ENCODE data around the gene MFRP.

MFRP gene

DNA sequence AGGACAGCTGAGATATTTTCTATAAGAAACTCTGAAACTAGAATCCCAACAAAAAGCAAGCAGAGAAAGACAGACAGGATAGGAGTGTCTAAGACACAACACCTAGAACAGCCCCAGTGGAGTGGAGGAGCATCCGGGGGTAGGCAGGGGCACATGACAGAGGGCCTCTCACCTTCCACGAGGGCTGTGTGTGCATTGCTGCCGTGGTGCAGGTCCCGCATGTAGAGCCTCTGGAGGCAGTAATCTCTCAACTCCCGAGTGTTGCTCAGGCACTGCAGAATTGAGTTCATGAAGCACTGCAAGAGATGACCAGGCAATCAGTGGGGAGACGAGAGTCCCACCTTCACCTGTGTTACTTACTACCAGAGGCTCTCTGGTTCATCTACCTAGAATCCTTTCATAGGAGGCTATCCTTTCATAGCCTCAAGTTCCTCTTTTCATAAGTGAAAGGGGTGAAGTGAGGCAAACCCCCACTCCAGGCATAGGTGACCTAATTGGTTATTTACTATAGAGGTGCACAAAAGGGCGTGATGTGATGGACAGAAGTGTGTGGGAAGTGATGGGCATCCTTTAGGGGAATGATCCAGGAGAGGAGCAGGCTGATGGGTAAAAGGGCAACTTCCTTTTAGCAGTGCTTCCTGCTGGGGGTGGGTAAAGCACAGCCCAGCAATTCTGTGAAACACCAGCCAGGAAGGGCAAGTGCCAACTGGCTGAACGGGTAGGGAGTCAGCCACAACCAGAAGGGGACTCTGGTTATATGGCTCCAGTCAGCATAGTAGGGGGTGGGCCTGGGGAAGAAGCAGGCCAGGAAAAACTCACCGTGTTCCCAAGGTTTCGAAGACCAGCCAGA, 13.1 kb upstream of the MFRP start:
- DNase-seq (ENCODE audit: low read depth, low spot score) = no peak

DNA sequence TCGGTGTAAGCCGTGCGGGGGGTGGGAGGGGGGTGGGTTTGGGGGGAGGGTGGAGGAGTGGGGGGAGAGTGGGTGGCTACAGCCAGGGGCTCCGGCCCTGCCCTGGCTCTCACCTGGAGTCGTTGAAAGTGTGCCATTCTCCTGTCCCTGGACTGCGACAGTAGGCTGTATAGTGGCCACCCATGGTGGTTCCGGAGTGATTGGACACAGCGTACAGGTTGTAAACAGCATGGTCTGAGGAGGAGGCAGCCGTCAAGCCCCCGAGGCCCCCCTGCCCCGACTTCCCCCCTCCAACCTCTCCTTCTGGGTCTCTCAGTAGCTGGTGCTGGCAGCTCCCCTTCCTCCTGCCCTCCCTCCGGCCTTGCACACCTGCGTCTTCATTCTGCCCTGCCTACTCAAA, 10.6 kb upstream of the MFRP start:
- DNase-seq (ENCODE audit: low read depth, low spot score) = no peak

- DNase-seq (ENCODE audit: low read depth, low spot score) = peak; percentile 47
These were observed 10.0 kb upstream of the MFRP start for GRCh38 chr11:119356349-119357031.

- DNase-seq (ENCODE audit: low read depth, low spot score) = no peak
These were observed 8.8 kb upstream of the MFRP start for GRCh38 chr11:119355091-119355843.

DNA sequence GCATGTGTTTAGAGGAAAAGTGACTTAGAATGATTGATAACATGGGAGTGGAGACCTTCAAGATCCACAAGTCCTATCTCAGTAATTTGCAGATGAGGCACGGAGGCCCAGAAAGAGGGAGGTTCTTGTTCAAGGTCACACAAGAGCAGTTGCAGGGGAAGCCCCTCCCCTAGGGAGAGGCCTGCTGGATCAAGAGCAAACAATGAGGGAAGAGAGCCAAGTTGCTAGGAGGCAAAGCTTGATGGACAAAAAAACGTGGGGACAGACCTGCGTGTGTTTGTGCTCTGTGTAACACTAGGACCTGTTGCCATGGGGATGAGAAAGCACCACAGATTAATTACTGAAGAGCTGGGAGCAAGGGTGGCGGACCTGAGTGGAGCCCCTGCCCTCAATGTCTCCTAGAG, 6.4 kb upstream of the MFRP start:
- DNase-seq (ENCODE audit: low read depth, low spot score) = no peak

DNA sequence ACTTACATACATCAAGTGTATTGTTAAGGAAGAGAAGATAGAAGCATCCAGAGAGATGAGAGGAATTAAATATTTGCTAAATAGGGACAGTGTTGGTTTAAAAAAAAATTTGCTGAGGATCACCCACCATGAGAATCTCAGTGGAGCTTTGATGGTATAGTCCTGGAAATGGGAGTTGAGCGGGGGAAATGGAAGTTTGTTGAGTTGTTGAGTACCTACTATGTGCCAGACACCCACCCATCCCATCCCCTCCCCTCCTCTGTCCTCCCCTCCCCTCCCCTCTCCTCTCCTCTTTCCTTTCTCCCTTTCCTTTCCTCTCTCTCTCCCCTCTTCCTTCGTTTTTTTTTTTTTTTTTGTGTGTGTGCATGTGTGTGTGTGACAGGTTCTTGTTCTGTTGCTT, 4.7 kb upstream of the MFRP start:
- no peak for DNase-seq (ENCODE audit: low read depth, low spot score)

- DNase-seq (ENCODE audit: low read depth, low spot score) = no peak
These were observed 3.8 kb upstream of the MFRP start for GRCh38 chr11:119350302-119350701.

- DNase-seq (ENCODE audit: low read depth, low spot score) = no peak
These were observed 1.6 kb upstream of the MFRP start for GRCh38 chr11:119347940-119348605.

- DNase-seq (ENCODE audit: low read depth, low spot score) = no peak
These were observed 737 bp upstream of the MFRP start for GRCh38 chr11:119347242-119347641.

DNA sequence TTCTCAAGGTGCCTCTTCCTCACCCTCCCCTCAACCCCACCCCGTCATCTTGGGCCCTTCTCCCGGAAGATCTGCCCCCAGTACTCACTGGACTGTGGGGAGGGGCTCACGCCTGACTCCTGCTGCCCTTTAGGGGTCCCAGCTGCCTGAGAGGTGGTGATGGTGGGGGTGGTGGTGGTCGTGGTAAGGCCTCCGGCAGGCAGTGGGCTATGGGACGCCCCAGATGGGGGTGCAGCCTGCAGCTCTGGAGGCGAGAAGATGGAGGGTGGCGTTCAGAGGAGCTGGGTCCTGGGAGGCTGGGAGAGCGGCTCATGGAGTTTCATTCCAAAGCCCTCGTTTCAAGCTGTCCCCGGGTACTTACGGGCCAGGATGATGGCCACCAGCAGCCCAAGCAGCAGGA, 820 bp downstream of the MFRP start:
- DNase-seq (ENCODE audit: low read depth, low spot score) = no peak

DNA sequence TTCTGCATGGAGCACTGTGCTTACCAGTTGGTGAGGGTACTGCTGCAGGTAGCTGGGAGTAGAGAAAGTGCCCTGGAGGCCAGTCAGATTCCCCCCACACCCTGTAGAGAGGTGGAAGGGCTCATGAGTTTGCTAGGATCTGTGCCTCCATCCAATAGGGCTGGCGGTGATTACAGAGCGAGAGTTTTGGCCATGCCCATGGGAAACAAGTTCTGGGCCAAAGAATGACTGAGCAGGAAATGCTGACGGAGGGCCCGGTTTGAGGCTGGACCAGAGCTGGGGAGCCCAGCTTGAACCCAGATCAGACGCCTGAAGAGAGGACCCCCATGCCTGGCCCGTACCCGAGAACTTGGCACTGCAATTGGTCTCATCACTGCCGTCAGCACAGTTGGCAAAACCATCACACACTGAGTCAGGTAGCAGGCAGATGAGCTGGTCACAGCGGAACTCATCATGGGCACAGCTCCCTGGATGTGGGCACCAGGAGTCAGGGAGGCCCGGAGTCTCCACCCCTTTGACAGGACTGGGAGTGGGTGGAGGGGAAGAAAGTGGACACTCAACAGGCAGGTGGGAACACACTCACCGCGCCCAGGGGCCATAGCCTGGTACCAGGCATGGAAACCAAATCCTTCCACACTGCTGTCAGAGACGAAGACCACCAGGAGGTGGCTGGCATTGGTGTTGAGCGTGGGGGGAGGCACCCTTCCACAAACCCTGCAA, 2.1 kb downstream of the MFRP start:
- no peak for DNase-seq (ENCODE audit: low read depth, low spot score)

GRCh38 chr11:119343726-119344125, 2.8 kb downstream of the MFRP start:
- DNase-seq (ENCODE audit: low read depth, low spot score) = no peak

GRCh38 chr11:119342362-119343130, 4.0 kb downstream of the MFRP start:
- no peak for DNase-seq (ENCODE audit: low read depth, low spot score)

DNA sequence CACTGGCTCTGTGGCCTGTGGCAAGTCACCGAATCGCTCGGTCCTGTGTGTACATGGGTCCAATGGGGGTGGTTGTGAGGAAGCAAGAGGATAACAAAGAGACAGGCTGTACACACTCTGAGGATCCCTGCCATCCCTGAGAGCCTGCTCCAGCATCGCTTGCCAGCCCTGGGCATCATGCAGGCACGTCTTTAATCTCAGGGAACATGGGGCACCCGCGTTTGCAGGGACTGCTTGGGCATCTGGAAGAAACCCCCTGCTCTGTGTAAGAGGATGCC, 4.5 kb downstream of the MFRP start:
- DNase-seq (ENCODE audit: low read depth, low spot score) = no peak

DNA sequence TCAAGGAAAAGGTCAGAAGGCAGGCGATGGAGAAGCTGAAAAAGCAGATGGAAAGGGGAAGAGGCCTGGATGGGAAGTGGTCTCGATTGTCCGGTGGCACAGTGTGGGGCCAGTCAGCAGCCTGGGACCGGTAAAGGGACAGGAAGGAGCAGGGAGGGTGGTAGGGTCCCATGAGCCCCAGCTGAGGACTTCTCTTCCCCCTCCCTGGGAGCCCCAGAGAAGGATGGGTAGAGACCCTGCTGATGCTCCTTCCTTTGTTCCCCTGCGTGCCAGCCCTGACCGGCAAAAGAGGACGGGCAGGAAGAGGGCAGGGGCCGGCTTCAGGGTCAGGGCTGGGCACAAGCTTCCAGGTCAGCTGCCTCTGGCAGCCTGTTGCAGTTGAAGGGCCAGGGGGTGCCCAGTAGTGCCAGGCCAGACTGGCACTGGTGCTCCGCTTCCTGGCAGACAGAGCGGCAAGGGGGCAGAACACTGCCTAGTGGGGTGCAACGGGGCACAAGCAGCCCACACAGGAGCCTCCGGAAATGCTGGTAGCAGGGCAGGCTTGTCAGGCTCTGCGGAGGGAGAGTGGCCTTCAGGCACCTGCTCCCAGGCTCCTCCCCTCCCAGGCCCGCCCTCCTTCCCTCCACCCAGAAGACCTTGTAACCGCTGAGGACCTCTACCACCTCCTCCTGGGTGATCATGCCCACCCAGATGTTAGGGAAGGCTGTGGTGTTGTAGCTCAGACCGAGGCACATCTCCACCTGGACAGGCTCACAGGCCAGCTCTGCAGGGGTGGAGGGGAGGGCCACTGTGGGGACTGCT, 5.1 kb downstream of the MFRP start:
- DNase-seq (ENCODE audit: low read depth, low spot score) = no peak

GRCh38 chr11:119340335-119341221, 5.9 kb downstream of the MFRP start, which contains the start of gene C1QTNF5:
C1QTNF5 (minus strand) TSS chr11:119340883; CDS start chr11:119340397, 486 bp downstream.
- DNase-seq (ENCODE audit: low read depth, low spot score) = no peak

GRCh38 chr11:119339589-119340334, 6.7 kb downstream of the MFRP start:
- no peak for DNase-seq (ENCODE audit: low read depth, low spot score)

- no peak for DNase-seq (ENCODE audit: low read depth, low spot score)
These were observed 7.4 kb downstream of the MFRP start for GRCh38 chr11:119338965-119339588.
